Fibroblast of skin of scalp (primary cell): ENCODE measurements around the gene KLK13.

Experiments
- DNase-seq: peaks from one replicate; pipeline ENCODE4 v3.0.0-alpha.2; 2013

Gene KLK13

DNA sequence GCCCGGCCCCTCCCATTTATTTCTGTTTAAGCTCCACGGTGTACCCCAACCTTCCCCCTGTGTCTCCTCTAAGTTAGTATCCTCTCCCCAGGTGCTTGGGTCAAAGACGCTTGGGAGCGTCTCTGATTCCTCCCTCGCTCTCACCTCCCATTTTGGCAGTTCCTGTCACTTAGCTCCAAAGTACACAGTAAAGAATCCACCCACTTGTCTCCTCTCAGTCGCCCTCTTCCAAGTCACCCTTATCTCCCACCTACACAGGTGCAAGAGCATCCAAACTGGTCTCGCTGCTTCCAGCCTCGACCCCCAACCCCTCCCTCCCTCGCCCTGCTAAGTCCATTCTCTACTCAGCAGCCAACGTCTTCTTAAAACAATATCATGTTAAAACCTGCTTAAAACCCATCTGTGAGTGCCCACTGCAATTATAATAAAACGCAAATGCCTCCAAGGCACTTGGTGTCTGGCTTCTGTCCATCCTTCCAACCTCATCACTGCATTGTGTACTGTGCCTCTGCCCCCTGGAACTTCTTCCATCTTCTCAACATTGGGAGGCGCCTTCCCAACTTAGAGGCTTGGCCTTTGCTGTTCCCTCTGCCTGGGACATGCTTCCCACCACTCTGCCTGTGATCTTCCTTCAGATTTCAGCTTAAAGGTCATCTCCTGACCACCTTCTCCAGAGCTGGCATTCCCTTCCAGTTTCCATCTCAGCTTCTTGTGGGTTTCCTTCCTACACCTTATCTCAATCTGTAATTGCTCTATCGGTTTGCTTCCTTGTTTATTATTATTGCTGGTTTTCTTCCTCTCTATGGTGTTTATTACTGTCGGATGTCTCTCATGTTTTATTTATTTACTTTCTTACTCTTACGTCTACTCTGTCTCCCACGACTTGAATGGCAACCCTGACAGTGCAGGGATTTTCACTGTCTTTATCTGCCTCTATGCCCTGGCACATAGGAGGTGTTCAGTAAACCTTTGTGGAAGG is 27.3 kb upstream of the KLK13 start:
- DNase-seq, result no peak

DNA sequence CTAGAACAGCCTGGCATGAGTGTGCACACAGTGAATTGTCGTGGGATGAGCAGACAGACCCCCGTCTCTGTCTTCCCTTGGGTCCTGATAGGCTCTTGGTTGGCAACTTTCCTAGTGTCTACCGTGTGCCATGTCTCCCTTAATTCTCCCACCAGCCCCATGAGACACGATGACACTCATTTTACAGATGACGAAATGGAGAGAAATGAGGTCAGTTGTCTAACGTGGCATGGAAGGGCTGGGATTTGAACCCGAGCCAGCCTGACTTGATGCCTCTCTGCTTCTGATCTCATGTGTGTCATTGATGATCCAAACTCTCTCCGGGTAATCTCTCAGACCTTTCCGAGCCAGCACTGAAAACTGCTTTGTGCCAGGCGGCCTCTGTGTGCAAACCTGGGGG is 26.2 kb upstream of the KLK13 start:
- no peak for DNase-seq

DNA sequence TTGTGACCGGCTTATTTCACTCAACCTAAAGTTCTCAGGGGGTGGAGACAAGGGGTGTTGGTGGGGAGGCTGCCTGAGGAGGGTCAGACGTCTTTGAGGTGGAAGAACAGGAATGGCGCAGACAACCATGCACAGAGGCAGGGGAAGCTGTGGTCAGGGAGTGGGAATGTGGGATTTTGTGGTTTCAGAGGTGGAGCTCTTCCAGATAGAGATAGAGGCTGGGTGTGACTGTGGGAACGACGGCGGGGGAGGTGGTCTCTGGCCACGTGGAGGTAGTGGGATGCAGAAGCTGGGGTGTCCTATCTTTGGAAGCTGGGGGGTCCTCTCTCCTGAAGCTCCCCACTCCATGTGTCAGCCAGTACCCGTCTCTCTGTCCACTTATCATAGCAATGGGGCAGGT is 25.6 kb upstream of the KLK13 start:
- DNase-seq, result no peak

DNA sequence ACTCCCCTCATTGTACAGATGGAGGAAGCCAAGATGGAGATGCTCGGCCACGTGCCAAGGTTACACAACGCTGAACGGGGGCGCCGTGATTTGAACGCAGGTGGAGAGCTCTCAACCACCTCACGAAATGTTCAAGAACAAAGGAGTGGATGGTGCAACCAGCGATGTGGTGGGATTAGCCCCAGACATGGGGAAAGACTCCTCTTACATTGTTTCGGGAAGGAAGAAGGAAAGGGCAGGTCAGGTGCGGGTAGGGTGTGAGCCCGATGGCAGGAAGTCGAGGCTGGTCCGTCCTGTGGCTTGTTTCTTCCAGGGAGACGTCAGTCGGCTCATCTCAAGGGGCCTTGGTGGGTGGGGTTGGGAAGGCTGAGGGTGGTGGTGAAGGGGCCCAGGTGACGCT is 24.9 kb upstream of the KLK13 start:
- DNase-seq, result no peak

- no peak for DNase-seq
Observed at GRCh38 chr19:51086153-51086850, 21.4 kb upstream of the KLK13 start.

GRCh38 chr19:51084505-51084904 is 19.6 kb upstream of the KLK13 start:
- no peak for DNase-seq

DNA sequence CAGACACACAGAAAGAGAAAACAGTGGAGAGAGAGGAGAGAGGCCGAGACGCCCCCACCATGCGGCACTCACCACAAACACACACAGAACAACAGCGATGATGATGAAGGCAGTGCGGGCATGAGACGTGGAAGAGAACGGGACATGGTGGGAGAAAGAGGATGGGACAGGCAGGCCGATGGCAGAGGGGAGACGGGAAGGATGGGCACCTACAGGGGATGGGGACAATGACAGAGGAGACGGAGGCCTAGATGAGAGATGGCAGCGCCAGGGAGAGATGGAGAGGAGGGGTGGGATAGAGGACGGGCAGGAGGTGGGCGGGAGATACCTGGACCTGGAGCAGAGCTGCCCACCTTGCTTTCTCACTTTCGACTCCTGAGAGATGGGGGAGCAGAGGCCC is 18.9 kb upstream of the KLK13 start:
- no peak for DNase-seq

- no peak for DNase-seq
Observed at GRCh38 chr19:51083181-51083580, 18.3 kb upstream of the KLK13 start.

DNA sequence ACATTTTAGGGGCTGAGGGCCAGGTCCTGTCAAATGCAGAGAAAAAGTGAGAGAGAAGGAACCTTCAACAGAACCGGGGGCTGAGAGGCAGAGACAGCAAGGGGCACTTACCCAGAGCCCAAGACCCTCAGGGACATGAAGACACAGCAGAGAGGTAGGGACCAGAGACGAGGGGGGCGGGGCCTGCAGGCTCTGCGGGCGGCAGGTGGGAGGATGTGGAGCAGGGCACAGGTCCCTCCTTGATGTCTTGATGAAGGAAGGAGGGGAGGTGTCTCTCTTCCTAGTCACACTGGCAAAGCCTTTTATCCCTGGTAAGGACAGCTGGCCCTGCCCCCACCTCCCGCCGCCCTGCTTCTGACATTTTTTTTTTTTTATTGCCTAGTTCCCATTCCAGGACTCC is 17.7 kb upstream of the KLK13 start, which contains the start of gene KLK14:
Gene KLK14, minus strand, starts transcription at position 277 of the 400 bp plus-strand sequence. Its CDS starts 273 bp downstream, at position 4.
- no peak for DNase-seq

DNA sequence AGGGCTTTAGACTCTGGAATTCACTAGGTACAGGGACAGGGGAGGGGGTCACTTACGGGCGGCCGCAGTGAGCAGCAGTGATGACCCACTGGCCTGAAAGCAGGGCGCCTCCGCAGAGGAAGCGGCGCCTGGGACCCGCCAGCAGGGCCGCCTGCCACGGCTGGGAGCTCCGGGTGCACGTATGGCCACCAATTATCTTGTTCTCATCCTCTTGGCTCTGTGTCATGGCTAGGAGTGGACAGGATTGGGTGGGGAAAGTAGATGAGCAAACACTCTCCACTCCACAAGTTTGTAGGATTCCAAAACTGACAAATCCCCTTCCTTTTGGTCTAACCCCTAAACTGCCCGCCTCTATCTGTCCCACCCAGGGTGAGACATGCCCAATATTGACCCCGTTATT is 16.6 kb upstream of the KLK13 start:
- DNase-seq, result no peak

DNA sequence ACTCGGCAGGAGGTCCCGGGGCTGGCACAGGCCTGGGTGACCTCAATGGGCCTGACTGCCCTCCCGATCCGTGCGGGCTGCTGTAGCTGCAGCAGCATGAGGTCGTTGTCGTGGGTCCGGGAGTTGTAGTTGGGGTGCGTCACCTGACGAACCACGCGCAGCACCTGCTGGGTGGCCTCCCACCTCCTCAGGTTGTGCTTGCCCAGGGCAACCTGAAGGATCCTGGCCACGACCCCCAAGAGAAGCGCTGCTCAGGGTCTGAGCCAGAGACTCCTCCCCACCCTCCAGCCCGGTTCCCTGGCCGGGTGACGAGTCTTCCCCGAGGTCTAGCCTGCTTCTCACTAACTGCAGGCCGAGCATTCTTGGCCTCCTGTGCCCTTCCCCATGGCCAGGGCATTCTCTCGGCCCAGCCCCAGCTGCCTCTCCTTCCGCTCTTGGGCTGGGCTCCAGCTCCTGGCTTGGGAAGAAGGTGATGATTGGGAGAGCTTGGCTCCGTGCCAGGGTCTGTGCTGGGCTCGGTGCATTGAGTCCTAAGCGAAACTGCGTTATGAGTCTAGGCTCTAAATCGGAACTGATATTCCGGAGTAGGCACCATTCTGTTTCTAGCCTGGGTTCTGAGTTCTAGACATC is 14.7 kb upstream of the KLK13 start:
- no peak for DNase-seq

- no peak for DNase-seq
Observed at GRCh38 chr19:51078731-51079130, 13.8 kb upstream of the KLK13 start.

GRCh38 chr19:51078104-51078503 is 13.2 kb upstream of the KLK13 start:
- DNase-seq, result no peak

DNA sequence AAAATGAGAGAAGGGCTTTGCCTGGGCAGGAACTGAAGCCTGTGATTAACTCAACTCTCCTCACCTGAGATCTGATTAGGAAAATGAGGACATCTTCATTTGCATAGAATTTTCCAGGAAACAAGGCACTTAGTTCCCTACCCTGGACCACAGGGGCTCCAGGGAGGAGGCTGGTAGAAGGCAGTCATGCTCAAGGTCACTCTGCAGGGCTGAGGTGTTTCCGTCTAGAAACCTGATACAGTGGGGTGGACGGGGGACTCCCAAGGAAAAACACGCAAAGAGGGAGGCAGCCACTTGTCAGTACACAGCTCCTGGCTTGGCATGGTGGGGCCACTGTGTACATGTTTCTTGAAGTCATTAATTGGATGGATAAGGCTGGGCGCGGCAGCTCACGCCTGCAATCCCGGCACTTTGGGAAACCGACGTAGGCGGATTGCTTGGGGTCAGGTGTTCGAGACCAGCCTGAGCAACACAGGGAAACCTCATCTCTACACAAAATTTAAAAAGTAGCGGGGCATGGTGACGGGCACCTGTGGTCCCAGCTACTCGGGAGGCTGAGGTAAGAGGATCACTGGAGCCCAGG is 11.8 kb upstream of the KLK13 start:
- no peak for DNase-seq

- DNase-seq, result no peak
Observed at GRCh38 chr19:51075998-51076397, 11.1 kb upstream of the KLK13 start.

- no peak for DNase-seq
Observed at GRCh38 chr19:51071095-51071405, 6.2 kb upstream of the KLK13 start.

DNA sequence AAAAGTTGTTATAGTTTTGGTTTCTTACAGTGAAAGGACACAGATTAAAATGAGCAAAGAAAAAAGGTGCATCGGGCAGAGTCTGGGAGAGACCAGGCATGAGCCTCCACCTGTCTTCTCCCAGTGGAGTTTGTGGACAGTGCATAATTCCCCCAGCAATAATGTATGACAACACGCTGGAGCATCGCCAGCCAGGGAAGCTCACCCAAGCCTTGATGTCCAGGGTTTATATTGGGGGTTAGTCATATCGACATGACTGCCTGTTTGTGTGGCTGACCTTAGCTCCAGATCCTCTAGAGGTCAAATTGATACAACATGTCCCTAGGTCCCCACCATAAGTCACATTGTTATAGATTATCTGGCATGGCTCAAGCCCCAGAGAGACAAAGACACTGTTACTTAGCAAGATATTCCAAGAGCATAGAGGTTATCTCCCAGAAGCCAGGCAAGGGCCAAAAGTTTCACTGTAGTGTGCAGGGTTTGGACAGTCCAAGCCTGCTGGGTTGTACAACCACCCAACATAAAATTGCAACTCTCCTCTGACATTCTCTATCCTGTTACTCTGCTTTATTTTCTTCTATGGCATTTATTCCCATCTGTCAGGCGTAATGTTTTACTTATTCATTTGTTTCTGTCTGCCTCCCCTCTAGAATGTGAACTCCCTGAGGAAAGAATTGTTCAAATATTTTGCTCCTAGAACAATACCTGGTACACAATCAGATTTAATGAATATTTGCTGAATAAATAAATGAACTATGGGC is 5.6 kb upstream of the KLK13 start:
- DNase-seq, result no peak

GRCh38 chr19:51066393-51067186 is 1.7 kb upstream of the KLK13 start:
- DNase-seq, result no peak

GRCh38 chr19:51065221-51065960 is 499 bp upstream of the KLK13 start:
- no peak for DNase-seq

GRCh38 chr19:51063664-51064063 is 1.2 kb downstream of the KLK13 start:
- DNase-seq, result no peak

DNA sequence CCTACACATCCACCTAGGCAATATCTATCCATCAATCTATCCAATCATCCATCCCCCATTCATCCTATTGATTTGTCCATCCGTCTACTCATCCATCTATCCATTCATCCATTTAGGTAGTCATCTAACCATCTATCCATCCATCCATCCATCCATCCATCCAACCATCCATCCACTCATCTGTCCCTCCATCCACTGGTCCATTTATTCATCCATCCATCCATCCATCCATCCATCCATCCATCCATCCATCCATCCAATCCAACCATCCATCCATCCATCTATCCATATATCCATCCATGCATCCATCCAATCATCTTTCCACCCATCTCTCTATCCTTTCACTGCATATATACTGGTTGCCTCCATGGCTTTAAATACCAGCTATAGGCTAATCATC is 3.9 kb downstream of the KLK13 start:
- DNase-seq, result no peak
